Upper lobe of right lung (tissue), 1 donor: Measurements from ENCODE around the gene ARHGAP22. TPM values are rescaled to one million over a fixed set of nuclear protein-coding genes. Genes with fewer than 3 reads are reported as not detected.
A peak's percentile ranks its signal among the peaks of the same experiment; 100 is the strongest.

Experiments
- ATAC-seq: fragments of 200-7000 bp; cut with Tn5 transposase; one replicate; pipeline ENCODE4 v1.9.1; 2020; ENCODE audit warnings: mild to moderate bottlenecking, moderate library complexity
- DNase-seq: peaks from one replicate; pipeline ENCODE4 v3.0.0-alpha.2; 2020
- H3K27ac ChIP-seq: fragments of 200-600 bp; one replicate; pipeline ENCODE4 v1.8.0; 2022
- H3K27me3 ChIP-seq: fragments of 200-600 bp; one replicate; pipeline ENCODE4 v1.8.0; 2022; ENCODE audit warnings: mild to moderate bottlenecking
- H3K36me3 ChIP-seq: fragments of 200-600 bp; one replicate; pipeline ENCODE4 v1.8.0; 2022
- H3K4me1 ChIP-seq: fragments of 200-600 bp; one replicate; pipeline ENCODE4 v1.8.0; 2022
- H3K4me3 ChIP-seq: fragments of 200-600 bp; one replicate; pipeline ENCODE4 v1.8.0; 2022; ENCODE audit warnings: mild to moderate bottlenecking
- H3K9me3 ChIP-seq: fragments of 200-600 bp; one replicate; pipeline ENCODE4 v1.8.0; 2022
- intact Hi-C: fragments of 100-400 bp; cut with DNase I; formaldehyde crosslinking; loops from one replicate; pipeline ENCODE4 v1.11.0; 2022
- total RNA-seq: library from RNA; stranded (reverse); fragmentation: NEBNext Ultra II Directional; extraction: Animal tissue kit (Norgen Biotek cat#: 25700); gene quantifications from one replicate; pipeline ENCODE4 v1.2.1, GENCODE V29; 2021
- TF ChIP-seq, protein P1 (sequence below): fragments of 200-600 bp; IDR thresholded peaks from one replicate; pipeline ENCODE4 v1.8.0; 2022; ENCODE audit warnings: antibody characterized with exemption
- donor health status: DM: no; HTN: yes; CAD: no; lungs with severe emphysema.

ARHGAP22 gene
- total RNA-seq, 1 donor from 2014 or later, result 6.8 TPM

DNA sequence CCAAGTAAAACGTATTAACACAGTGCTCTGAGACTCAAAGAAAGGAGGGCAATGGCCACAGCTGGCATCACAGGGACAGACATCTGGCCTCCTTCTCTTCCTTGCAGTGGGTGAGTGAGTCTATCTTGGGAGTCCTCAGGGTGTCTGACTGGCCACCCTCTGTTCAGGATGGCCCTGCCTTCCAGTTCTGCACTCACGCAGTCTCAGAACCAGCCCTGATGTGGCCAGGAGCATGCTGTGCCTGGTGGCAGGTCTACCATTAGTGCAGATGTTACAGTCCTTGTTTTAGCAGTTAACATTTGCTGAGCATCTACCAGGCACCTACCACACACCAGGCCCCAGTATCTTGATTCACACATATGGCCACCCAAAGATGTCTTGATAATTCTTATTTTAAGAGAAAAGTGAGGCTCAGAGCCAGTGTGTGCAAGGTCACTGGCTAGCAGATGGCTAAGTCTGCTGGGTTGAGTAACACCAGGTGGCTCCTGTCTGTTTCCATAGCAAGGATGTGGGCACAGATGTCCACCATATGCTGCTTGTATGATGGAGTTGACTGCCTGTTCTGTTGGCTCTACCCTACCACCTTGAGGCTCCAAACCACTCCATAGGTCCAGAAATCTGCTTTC, 23.2 kb upstream of the ARHGAP22 start:
- DNase-seq (no peak), ATAC-seq (no peak)
- Histone ChIP-seq H3K9me3 (no peaks in the 10 kb centered on the region), H3K4me1 (no peaks in the 10 kb centered on the region), H3K36me3 (no peaks in the 10 kb centered on the region), H3K27me3 (no peaks in the 10 kb centered on the region), H3K4me3 (no peak overlapping the region), H3K27ac (no peak overlapping the region)
- TF ChIP-seq, protein P1, sequence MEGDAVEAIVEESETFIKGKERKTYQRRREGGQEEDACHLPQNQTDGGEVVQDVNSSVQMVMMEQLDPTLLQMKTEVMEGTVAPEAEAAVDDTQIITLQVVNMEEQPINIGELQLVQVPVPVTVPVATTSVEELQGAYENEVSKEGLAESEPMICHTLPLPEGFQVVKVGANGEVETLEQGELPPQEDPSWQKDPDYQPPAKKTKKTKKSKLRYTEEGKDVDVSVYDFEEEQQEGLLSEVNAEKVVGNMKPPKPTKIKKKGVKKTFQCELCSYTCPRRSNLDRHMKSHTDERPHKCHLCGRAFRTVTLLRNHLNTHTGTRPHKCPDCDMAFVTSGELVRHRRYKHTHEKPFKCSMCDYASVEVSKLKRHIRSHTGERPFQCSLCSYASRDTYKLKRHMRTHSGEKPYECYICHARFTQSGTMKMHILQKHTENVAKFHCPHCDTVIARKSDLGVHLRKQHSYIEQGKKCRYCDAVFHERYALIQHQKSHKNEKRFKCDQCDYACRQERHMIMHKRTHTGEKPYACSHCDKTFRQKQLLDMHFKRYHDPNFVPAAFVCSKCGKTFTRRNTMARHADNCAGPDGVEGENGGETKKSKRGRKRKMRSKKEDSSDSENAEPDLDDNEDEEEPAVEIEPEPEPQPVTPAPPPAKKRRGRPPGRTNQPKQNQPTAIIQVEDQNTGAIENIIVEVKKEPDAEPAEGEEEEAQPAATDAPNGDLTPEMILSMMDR, result no peak
- intact Hi-C loops, result no loop called here

DNA sequence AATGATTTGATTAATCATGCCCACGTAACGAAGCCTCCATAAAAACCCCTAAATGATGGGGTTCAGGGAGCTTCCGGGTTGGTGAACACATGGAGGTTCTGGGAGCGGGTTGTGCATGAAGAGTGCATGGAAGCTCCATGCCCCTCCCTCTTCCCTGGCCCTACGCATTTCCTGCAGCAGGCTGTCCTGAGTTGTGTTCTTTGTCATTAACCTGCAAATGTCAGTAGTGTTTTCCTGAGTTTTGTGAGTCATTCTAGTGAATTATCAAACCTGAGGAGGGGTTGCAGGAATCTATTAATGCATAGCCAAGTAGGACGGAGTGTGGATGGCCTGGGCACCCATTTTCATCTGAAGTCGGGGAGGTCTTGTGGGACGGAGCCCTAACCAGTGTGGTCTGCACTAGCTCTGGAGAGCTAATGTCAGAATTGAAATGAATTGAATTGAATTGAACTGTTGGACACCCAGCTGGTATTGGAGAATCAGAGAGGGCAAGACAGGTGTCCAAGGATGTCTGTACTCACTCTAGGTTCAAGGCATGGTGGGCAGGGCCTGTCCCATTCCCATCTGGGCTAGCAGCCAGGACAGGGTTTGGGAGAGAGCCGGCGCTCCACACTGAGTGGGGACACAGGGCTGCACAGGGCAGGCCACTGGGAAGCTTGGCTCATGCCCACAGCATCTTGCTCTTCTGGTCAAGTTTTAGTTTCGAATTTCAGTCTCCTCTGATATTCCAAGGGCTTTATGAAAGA, 22.3 kb upstream of the ARHGAP22 start:
- TF ChIP-seq, protein P1, result no peak
- ATAC-seq (no peak), DNase-seq (no peak)
- no peaks in the 10 kb centered on the region for H3K36me3 ChIP-seq
- no peaks in the 10 kb centered on the region for H3K9me3 ChIP-seq
- no peak overlapping the region for H3K27ac ChIP-seq
- no peaks in the 10 kb centered on the region for H3K4me1 ChIP-seq
- intact Hi-C loops, result no loop called here
- H3K4me3 ChIP-seq, result no peak overlapping the region
- H3K27me3 ChIP-seq, result no peaks in the 10 kb centered on the region

- ATAC-seq (no peak), DNase-seq (no peak)
- TF ChIP-seq, protein P1, result no peak
- Histone ChIP-seq H3K4me1 (no peaks in the 10 kb centered on the region), H3K36me3 (no peaks in the 10 kb centered on the region), H3K27me3 (no peaks in the 10 kb centered on the region), H3K4me3 (no peak overlapping the region), H3K9me3 (no peaks in the 10 kb centered on the region), H3K27ac (no peak overlapping the region)
- intact Hi-C loops, result no loop called here
Observed at GRCh38 chr10:48626447-48626846, 21.6 kb upstream of the ARHGAP22 start.

- no peaks in the 10 kb centered on the region for H3K27me3 ChIP-seq
- H3K4me3 ChIP-seq, result no peak overlapping the region
- no peaks in the 10 kb centered on the region for H3K4me1 ChIP-seq
- intact Hi-C loops, result no loop called here
- no peak for DNase-seq
- TF ChIP-seq, protein P1, result no peak
- no peak for ATAC-seq
- H3K36me3 ChIP-seq, result no peaks in the 10 kb centered on the region
- H3K27ac ChIP-seq, result no peak overlapping the region
- H3K9me3 ChIP-seq, result no peaks in the 10 kb centered on the region
Observed at GRCh38 chr10:48625826-48626134, 20.9 kb upstream of the ARHGAP22 start.

- H3K36me3 ChIP-seq, result no peaks in the 10 kb centered on the region
- ATAC-seq (peak; percentile 12), DNase-seq (no peak)
- H3K27me3 ChIP-seq, result no peaks in the 10 kb centered on the region
- no peaks in the 10 kb centered on the region for H3K4me1 ChIP-seq
- intact Hi-C loops, result no loop called here
- no peak overlapping the region for H3K4me3 ChIP-seq
- H3K9me3 ChIP-seq, result no peaks in the 10 kb centered on the region
- H3K27ac ChIP-seq, result no peak overlapping the region
- TF ChIP-seq, protein P1, result no peak
Observed at GRCh38 chr10:48623607-48624132, 18.8 kb upstream of the ARHGAP22 start.
